CD4-positive, alpha-beta T cell treated with Interleukin-6 at 100 ng/mL for 8 hours (primary cell): Measurements from ENCODE around the gene ARR3.
"Not testable (repeated sequence)": the region's sequence is repeated elsewhere in the genome, so short reads cannot be mapped to it uniquely, and the experiment has no call there.

ENCODE experiments used
- DNase-seq: peaks from one replicate; pipeline ENCODE4 v3.0.0-alpha.2; 2020; ENCODE audit warnings: mixed read lengths, low spot score

Gene ARR3

GRCh38 chrX:70280573-70280972 lies 12.4 kb downstream of the ARR3 start:
- no peak for DNase-seq

- no peak for DNase-seq
Observed at GRCh38 chrX:70281951-70282350, 13.8 kb downstream of the ARR3 start, which contains the start of gene RAB41. Gene RAB41, plus strand, starts transcription at chrX:70282172. Its CDS starts 46 bp downstream, at chrX:70282218.

GRCh38 chrX:70289168-70289792 lies 21.1 kb downstream of the ARR3 start:
- no peak for DNase-seq

GRCh38 chrX:70289793-70290770 lies 21.9 kb downstream of the ARR3 start, which contains the start of the genes KIF4A and PDZD11:
Gene KIF4A, plus strand, starts transcription at chrX:70290104. Its CDS starts 355 bp downstream, at chrX:70290459.
Gene PDZD11, minus strand, starts transcription at chrX:70289927. Its CDS starts 586 bp downstream, at chrX:70289341.
- DNase-seq: peak; percentile 72

GRCh38 chrX:70292788-70293187 lies 24.7 kb downstream of the ARR3 start:
- no peak for DNase-seq

GRCh38 chrX:70293621-70294020 lies 25.5 kb downstream of the ARR3 start:
- no peak for DNase-seq

- DNase-seq: no peak
Observed at GRCh38 chrX:70301716-70302115, 33.6 kb downstream of the ARR3 start.

GRCh38 chrX:70313503-70313902 lies 45.4 kb downstream of the ARR3 start:
- no peak for DNase-seq

- DNase-seq: no peak
Observed at GRCh38 chrX:70322784-70323183, 54.6 kb downstream of the ARR3 start.

GRCh38 chrX:70323628-70324027 lies 55.5 kb downstream of the ARR3 start:
- DNase-seq: not testable (repeated sequence)

- DNase-seq: no peak
Observed at GRCh38 chrX:70324326-70324725, 56.2 kb downstream of the ARR3 start.

GRCh38 chrX:70331161-70331560 lies 63.0 kb downstream of the ARR3 start:
- DNase-seq: no peak
